Stimulated activated CD4-positive, alpha-beta T cell treated with anti-CD3 and anti-CD28 coated beads, TNF-alpha, amount 100 ng/mL, for 48 hours (primary cell): ENCODE data around the gene OSBPL10.

Experiments used
- DNase-seq, 3 donors: peaks; one replicate each; pipeline ENCODE4 v3.0.0-alpha.2; 2020; ENCODE audit warnings: low read depth in 3 of 3

The OSBPL10 gene

DNA sequence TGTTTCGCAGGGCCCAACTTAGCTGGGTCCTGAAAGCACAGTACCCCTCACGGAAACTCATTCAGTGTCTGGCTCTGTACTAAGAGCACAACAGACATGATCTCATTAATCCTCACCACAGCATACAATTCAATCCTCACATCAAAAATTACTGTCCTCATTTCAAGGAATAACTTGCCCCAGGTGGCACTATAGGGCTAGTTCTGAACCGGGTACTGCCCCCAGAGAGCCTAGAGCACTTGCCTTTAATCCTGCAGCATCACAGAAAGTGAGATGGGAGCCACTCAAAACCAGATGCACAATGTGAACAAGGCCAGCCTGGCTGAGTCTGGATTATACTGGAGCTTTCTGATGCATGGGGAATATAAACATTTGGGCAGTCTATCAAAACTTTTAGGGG, 122.6 kb downstream of the OSBPL10 start:
- DNase-seq = no peak

DNA sequence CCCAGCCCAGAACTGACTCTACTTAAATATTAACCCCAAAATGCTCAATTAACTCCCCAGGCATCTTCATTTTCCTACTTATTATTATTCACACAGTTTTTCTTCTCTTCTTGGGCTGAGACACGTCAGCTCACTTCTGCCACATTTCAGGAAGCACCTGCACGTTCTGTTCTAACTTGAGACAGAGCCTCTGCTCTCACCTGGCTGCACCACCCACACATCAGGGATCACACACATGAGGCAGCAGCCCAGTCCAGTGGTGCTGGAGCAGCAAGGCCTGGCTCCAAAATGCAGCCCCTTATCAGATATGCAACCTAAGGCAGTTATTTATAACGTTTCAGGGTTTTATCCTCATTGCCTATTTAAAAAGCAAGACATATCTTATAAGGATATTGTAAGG, 127.5 kb downstream of the OSBPL10 start:
- no peak for DNase-seq

DNA sequence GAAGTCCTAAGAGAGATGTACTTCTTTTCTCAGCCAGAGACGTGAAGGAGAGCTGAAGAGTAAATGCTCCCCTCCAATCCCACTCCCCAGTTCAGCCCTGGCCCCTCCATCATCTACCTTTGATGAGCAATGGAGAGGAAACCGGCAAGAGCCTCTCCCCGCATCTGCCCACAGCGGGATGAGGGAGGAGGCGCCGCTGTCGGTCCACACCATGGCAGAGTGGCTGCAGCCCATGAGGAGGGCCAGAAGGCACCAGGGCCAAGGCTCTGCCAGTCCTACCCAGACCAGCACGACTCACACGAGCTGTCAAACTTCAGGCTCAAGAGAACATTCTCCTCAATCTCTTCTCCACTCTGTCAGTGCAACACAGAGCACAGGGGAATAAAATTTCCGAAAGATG, 129.8 kb downstream of the OSBPL10 start:
- no peak for DNase-seq

DNA sequence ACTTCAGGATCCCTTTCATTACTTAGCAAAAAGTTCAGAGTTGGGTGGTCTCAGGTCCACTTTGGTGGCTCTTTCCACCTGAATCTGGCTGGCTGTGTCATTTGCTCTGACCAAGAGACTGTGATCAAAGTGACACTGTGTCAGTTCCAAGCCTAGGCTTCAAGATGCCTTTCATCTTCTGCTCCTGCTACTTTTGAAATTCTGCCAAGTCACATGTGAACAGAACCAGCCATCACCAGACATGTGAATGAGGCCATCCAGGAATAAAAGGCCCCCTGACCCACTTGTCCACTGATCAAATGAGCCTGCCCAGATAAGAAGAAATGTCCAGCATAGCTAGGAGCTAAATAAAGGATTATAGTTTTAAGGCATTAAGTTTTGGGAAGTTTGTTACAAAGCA, 132.2 kb downstream of the OSBPL10 start:
- no peak for DNase-seq

DNA sequence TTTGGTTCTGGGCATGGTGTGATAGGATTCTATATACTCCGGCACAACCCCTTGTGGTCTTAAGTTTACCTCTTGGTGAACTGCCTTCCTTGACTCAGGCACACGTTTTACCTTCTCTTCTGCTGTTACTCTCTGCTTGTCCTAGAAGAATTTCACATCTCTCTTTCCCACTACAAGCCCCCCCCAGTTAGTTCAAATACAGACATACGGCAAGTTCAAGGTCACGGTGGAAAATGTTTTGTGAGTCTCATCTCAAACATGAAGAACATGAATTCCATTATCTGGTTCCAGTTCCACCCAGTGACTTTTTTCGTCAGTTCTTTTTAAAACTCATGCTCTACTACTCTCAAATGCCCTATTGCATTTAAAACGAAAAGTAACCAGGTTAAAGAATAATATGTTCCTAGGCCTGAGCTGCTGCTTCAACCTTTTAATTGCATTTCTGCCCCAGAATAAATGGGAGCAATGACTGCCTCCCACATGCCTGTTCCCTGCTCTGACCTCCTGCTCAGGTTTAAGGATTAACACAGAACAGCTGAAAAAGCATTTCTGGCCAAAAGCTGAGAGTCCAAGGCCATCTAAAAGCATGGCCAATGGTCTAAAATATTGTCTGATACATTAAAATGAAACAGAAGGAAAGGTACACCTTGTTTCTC, 132.8 kb downstream of the OSBPL10 start:
- DNase-seq = no peak

DNA sequence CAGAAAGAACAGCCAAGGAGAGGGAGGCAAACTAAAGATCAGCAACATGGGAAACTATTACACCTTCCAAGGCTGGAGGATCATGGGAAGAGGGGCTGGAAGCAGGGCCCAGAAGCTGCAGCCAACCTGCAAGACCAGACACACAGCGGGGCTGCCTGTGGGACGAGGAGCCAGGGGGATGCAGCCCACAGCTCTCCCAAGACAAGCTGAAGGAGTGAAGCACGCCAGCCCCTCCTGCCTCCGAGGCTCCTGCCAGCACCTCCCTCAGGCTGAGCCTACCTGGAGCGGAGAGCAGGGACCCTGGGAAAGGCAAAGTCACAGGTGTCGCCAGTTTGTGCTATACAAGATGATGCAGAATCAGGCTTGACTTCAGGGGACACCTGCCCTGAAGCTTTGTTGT, 133.3 kb downstream of the OSBPL10 start:
- DNase-seq = no peak

DNA sequence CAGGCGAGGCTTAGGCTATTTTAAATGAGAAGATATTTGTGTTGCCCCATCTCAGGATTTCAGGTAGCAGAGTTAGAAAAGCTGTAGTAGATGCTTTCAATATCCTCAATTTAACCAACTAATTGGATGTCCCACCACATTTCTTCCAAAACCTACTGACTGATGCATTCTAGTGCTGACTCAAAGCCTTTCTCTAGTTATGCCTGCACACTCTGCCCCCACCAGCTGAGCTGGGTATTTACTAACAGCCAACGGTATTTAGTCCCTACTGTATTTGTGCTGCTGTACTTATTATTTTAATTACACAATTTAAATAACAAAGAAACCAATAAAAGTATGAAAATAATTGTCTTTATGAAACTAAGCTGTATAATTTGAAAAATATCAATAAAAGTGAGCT, 139.5 kb downstream of the OSBPL10 start:
- no peak for DNase-seq

DNA sequence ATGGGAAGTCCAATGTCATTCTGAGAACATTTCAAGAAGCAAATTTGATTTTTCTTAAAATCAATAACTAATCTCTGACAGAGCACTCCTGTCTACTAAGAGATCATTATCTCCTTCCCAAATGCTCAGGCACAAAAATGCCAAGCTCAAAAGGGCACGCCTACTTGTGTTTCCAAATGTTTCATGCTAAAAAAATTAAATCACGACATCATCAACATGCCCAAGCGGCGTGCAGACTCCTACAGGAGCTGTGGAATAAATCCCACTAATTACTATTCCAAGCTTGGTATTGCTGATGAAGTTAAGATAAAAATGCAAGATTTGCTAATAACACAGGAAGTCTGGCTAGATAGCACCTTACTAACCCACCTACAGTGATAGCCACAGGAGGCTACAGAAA, 140.8 kb downstream of the OSBPL10 start:
- no peak for DNase-seq

DNA sequence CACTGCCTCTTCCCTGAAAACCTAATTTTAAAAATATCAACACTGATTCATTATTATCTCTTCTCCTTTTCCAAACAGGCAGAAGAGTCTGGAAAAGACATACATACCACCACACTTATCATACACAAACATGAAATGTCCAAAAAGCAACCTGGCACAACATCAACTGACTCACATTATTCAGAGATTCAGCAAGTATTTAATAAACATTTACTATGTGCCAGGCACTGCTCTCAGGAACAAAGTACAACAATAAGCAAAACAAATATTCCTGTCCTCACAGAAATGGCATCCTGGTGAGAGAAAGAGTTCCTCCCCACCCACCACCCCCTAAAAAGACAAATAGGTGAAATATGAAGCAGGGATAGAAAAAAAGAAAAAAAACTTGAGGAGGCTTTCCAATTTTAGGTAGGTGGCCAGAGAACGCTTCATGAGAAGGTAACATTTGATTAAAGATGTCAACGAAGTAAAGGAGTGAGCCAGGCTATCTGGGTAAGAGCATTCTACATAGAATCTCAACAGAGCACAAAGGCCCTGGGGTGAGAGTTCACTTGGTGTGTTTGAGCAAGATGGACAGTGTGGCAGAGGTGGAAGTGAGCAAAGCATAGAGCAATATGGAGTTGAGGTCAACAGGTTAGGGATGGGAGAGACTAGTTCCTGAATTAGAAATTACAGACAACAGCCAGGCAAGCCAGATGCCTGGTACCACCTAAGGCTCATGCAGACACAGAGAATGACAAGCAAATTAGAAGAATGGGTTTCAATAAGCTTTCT, 141.7 kb downstream of the OSBPL10 start:
- no peak for DNase-seq

DNA sequence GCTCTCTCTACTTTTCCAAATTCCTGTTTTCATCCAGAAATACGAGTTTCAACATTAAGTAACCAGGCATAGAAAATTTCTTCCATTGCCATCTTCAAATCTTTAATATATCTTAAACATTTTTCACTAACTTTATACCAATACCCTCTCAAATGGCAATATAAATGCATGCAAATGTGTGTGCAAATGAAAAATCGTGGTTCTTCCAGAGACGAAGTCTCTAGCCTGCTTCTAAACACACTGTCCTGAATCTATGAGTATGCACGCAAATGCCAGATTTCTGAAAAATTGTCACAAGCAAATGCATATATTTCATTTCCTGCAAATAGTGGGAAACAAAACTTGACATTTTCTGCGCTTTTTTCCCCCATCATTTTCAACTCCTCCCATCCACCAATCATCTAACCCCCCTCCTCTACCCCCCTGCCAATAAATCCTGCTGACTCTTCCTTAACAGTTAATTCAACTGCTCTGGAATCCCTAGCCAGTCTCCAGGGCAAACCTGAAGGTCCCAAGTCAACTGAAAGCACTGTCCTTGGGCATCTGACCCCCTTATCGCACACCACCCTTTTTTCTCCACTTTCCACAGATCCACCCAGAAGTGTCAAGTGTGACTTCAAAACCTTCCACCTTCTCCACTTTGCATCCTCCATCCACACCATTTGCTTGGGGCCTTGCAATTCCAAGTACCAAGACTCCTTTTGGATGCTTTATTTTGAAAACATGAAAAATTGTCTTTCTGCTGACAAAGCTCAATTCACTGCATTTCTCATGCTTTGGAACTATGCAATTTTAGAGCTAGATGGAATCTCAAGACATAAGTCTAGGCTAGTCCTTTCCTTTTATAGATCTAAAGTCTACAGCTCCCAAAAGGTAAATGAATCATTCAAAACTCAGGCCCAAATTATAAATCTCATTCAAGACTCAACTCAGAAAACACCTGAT, 144.7 kb downstream of the OSBPL10 start:
- no peak for DNase-seq

DNA sequence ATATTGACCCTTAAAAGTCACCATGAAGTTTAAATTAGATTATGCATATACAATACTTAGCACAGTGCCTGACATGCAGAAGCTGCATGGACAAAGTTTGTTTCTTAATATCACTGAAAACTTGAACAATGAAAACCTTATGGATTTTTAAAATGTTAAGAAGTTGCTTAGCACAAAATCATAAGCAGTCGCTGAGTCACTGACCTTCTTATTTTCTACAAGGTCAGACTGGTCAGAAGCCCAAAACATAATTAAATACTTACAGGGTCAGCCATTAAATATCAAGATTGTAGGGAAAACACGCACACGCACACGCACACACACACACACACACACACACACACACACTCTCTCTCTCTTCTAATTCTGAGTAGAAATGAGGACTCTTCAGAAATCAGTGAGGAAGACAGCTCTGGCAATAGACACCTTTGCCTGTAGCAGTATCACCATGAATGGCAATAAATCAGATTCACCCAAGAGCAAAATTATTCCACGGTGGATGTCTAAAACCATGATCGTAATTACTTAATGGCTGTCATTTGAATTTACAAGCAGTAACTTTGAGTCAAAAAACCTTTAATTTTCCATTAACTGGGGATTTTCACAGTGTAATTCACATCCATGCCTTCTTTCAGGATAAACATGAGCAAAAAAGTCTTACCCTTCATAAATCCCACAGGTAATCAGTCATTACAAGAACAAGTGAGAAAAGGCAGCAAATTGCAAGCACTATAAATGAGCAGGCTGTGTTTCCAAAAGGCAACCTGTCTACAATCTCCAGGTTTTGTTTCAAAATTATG, 147.5 kb downstream of the OSBPL10 start:
- no peak for DNase-seq

DNA sequence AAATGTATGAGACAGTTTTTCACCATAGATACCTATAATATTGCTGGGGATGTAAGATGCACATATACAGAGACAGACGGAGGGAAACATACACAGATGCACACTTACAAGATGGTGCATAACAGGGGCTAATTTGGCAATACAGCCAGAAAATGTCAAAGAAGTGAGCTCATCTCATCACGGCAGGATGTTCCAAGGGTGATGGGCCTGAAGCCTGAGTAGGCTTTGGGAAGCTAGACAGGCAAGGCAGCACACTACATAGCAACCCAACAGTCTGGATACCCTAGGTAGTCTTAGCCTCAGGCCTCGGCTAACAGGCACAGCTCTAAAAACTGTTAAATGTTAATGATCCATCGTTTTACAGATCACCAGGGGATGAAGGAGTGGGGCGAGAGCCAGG, 148.5 kb downstream of the OSBPL10 start:
- no peak for DNase-seq

DNA sequence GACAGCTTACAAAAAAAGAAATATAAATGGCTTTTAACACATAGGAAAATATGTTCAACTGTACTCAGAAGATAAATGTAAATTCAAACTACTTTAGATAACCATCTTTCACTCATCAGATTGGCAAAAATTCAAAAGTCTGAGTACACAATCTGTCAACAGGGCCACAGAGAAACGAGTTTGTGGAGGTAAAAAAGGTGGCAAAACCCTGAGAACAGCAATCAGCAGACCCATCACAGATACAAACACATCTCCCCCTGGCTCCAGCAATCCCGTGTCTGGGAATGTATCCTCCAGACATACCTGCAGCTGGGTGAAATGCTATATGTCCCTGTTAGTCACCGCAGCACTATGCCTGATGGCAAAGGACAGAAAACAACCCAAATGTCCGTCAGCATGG, 149.5 kb downstream of the OSBPL10 start:
- DNase-seq = no peak

DNA sequence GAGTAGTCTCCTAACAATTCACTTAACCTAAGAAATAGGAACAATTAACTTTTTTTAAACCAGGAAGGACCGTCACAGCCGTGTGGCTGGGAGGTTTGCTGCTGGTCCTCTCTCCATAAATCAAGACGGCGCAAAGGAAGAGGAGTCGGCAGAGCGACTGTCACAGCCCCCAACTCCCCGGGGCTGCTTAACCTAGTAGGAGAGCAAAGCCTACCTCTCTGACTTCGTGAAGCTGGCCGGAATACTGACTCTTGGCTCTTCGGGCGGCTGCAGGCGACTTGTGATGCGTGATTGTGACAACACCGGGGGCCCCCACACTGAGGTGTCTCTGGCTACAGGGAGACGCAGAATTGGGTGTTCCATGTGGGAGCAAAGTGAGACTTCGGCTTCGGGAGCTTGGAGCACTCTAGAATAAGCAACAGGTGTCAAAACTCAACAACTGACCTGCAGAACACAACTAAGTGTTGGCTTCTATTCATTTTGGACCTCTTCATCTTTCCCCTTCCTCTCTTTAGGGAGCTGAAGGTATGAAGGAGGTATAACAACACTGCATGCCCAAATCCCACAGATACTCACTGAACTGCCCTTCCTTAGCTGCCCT, 151.1 kb downstream of the OSBPL10 start:
- no peak for DNase-seq

DNA sequence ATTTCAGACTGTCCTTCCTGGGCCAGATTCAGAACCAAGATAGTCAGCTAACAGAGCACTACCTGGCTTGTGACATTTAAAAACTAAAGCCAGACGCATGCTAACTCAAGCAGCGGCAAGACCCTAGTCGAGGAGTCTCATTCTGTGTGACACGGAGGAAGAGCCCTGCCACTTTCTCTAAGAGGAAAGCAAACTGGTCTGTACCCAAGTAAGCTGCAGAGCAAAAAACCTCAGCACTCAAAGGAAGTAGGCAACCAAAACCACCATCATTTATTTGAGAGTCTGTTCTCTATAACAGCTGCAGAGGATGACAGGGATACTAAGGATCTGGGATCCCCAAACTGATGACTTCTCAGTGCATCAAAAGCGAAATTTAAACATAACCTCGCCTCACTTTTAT, 152.1 kb downstream of the OSBPL10 start:
- no peak for DNase-seq

DNA sequence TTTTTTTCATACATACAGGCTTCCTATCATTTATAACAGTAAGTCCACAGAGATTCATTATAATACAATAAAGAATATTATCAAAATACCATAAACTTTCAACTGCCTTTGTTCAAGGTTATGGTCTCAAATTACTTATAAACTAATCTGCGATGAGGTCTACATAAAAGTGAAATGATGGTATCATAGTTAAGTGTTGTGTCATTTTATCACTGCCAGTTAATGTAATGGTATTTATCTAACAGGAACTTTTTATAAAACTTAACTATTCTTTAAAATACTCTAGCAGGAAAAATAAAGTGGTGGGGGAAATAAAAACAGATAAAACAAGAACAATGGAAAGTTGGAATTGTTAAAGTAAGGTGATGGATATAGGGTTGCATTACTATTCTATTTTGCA, 153.1 kb downstream of the OSBPL10 start:
- DNase-seq = no peak

DNA sequence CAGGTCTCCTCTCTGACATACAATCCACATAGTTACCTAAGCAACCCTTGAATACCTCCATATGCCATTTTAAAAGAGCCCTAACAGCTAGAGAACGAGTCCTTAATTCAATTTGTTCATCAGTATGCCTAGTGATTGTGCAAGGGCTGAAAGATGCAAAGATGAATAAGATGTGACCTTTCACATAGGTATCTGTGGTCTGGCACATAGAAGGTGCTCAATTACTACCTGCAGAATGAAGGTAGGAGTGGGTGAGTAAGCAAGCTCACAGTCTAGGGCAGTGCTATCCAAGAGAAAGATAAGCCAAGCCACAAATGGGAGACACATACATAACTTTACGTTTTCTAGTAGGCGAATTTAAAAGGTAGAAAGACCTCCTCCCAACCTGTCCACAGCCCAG, 157.9 kb downstream of the OSBPL10 start:
- no peak for DNase-seq

DNA sequence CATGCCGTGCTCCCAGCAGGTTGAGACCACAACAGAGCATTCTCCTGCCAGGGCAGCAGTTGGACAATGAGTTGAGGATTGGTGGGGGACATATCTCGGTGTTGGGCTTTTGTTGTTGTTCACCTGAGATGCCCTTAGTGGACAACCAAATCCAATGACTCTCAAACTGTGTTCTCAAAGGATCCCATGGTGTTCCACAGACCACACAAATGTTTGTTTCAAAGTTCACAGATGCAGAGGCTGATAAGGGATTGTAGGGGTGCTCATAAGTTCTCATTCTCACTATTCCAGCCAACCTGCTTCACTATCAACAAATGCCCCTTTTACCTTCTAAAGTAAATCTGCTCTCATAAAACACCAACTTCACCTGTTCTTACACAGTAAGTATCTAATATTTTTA, 159.9 kb downstream of the OSBPL10 start:
- no peak for DNase-seq

DNA sequence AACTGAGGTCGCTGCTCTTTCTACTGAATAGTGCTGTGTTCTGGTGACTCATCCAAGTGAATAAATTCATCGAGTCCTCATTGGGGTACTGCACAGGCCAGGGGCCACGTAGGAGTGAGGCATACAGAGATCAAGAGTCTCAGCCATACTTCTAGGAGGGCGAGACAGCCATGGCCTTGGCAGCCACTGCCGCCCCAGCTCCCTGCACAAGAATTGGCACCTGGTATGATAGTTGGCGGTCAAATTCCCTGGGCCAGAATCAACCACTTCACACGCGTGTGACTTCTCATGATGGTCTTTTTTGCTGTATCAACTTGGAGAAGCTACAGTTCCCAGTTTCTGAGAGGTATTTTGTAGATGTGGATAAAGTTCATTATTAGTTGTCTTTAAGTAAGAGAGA, 161.6 kb downstream of the OSBPL10 start:
- no peak for DNase-seq

DNA sequence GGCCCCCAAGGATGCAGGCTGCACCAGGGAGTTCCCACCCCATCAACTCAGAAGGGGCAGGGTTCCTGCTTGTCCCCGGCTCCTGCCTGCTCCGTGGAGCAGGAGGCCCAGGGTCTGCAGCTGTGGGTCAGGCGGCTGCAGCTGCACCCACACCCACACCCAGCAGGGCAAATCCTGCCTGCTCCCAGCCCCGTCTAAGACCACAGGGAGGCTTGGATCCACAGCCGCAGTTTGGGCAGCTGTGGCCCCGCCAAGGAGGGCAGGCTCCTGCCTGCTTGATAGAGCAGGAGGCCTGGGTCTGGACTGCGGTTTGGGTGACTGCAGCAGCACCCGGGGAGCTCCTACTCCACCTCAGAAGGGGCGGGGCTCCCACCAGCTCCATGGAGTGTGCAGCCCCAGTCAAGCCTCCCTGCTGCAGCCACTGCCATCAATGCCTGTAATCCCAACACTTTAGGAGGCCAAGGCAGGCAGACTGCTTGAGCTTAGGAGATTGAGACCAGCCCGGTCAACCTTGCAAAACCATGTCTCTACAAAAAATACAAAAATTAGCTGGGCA, 163.6 kb downstream of the OSBPL10 start:
- DNase-seq = no peak
